Gastroesophageal sphincter (tissue), 4 donors: ENCODE measurements around the gene FOXO6. TPM values are rescaled to one million over a fixed set of nuclear protein-coding genes. Genes with fewer than 3 reads are reported as not detected.

Source experiments
- ATAC-seq: fragments of 150-250 bp; one replicate; pipeline ENCODE4 v1.9.1; 2016; ENCODE audit warnings: mild to moderate bottlenecking, moderate library complexity
- H3K27ac ChIP-seq, 4 donors: fragments of 200-600 bp; sonication (generic) in 3 of 4; 1 replicate in 3 of 4; 2 replicates in 1 of 4; pipeline ENCODE4 v1.5.1; 2016 to 2019
- H3K27me3 ChIP-seq: fragments of 200-600 bp; sonication (generic); one replicate; pipeline ENCODE4 v1.5.1; 2019
- H3K36me3 ChIP-seq, 2 donors: fragments of 200-600 bp; sonication (generic); one replicate each; pipeline ENCODE4 v1.5.1; 2019; ENCODE audit warnings: control low read depth in 1 of 2
- H3K4me1 ChIP-seq, 3 donors: fragments of 200-600 bp; sonication (generic); 1 replicate in 2 of 3; 2 replicates in 1 of 3; pipeline ENCODE4 v1.5.1; 2016 to 2019; ENCODE audit warnings: control low read depth in 2 of 3
- H3K4me3 ChIP-seq, 2 donors: fragments of 200-600 bp; sonication (generic); one replicate each; pipeline ENCODE4 v1.5.1; 2019; ENCODE audit warnings: mild to moderate bottlenecking in 1 of 2, moderate library complexity in 1 of 2
- H3K9me3 ChIP-seq, 3 donors: fragments of 200-600 bp; sonication (generic); one replicate each; pipeline ENCODE4 v1.5.1; 2017 to 2019; ENCODE audit warnings: control low read depth in 2 of 3
- EP300 ChIP-seq: sonication (generic); formaldehyde crosslinking; IDR thresholded peaks from one replicate; pipeline ENCODE4 v1.6.1; 2017; ENCODE audit warnings: antibody characterized with exemption, mild to moderate bottlenecking
- POLR2A ChIP-seq, 2 donors: fragments of 450-650 bp; IDR thresholded peaks; one replicate each; pipeline ENCODE4 v1.6.1; 2017; ENCODE audit warnings: antibody characterized with exemption in 2 of 2, mild to moderate bottlenecking in 2 of 2, moderate library complexity in 1 of 2
- POLR2AphosphoS5 ChIP-seq: sonication (generic); formaldehyde crosslinking; IDR thresholded peaks from one replicate; pipeline ENCODE4 v1.6.1; 2017; ENCODE audit warnings: antibody characterized with exemption
- WGBS, 2 donors: methylation state at CpG; one replicate each; pipeline ENCODE4 v1.1.5; 2018; ENCODE audit warnings: low coverage in 1 of 2; 5-methylcytosine and 5-hydroxymethylcytosine counted together
- total RNA-seq, 4 donors: library from RNA; depleted of rRNA; stranded (reverse); fragments of >200 nt; gene quantifications; one replicate each; pipeline ENCODE4 v1.1.0, GENCODE V29; 2016
- TF ChIP-seq, protein P1 (sequence below), 4 experiments: fragments of 200-600 bp in 2 of 4; fragments of 450-650 bp in 2 of 4; sonication (generic) in 1 of 4; IDR thresholded peaks; one replicate each; pipeline ENCODE4 v1.5.1; 2017 to 2019; ENCODE audit warnings: antibody characterized with exemption in 4 of 4, mild to moderate bottlenecking in 2 of 4, moderate library complexity in 2 of 4

Gene FOXO6
- total RNA-seq, 4 donors from 2014 or later: 0.27 to 2.2 (median 1.9) TPM

DNA sequence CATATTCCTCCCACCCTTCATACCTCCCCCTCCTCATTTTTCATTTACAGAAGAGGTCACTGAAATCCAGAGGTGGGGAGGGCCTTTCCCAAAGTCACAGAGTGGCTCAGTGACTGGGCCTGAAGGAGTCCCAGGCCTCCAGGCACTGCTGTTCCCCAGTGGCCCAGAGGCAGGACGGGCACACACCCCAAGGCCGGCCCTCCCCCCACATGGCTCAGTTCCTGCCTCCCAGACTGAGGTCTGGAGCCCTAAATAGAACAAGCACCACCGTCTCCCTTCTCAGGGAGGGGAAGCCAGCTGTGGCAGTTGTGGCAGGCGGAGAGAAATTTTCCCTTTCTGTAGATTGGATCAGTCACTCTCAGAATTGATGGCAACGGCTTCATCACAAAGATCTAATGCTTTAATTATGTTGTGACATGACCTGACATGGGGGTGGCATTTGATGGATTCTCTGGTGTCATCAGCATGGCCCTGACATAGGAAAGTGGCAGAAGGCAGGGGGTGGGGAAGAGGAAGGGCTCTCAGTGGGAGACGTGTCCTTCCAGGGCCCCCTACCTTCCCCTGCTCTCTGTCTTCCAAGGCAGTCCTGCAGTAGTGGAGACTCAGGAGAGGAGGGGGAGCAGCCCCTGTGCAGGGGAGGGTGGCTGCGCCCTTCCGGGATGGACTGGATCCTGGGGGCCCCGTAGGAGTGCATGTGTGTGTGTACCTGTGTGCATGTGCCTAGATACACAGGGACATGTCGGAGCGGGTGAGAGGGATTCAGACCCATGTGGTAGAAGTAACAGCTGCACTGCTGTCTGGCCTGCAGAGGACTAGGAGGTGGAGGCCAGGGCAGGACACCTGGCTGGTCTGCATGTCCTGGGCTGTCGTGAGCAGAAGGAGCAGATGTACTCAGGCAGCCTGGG lies 41.2 kb upstream of the FOXO6 start:
- Histone ChIP-seq H3K4me1 (peaks cover 0 to 36% (median 8%) of the 10 kb centered on the region in 3 donors), H3K4me3 (no peak overlapping the region), H3K27ac (peak overlapping the region in 2 of 4 donors; percentile 50 to 64), H3K36me3 (no peaks in the 10 kb centered on the region), H3K9me3 (no peaks in the 10 kb centered on the region), H3K27me3 (no peaks in the 10 kb centered on the region)
- ATAC-seq: peak; percentile 50
- TF ChIP-seq POLR2A (IDR thresholded peaks at IDR 0.05): no peak
- TF ChIP-seq, protein P1, sequence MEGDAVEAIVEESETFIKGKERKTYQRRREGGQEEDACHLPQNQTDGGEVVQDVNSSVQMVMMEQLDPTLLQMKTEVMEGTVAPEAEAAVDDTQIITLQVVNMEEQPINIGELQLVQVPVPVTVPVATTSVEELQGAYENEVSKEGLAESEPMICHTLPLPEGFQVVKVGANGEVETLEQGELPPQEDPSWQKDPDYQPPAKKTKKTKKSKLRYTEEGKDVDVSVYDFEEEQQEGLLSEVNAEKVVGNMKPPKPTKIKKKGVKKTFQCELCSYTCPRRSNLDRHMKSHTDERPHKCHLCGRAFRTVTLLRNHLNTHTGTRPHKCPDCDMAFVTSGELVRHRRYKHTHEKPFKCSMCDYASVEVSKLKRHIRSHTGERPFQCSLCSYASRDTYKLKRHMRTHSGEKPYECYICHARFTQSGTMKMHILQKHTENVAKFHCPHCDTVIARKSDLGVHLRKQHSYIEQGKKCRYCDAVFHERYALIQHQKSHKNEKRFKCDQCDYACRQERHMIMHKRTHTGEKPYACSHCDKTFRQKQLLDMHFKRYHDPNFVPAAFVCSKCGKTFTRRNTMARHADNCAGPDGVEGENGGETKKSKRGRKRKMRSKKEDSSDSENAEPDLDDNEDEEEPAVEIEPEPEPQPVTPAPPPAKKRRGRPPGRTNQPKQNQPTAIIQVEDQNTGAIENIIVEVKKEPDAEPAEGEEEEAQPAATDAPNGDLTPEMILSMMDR (IDR thresholded peaks at IDR 0.05): no peak
- TF ChIP-seq POLR2AphosphoS5: no peak
- TF ChIP-seq EP300: no peak
- whole genome bisulfite sequencing, 2 donors: 80 to 87% methylated on average over 1 to 3 of the region's 12 CpGs

DNA sequence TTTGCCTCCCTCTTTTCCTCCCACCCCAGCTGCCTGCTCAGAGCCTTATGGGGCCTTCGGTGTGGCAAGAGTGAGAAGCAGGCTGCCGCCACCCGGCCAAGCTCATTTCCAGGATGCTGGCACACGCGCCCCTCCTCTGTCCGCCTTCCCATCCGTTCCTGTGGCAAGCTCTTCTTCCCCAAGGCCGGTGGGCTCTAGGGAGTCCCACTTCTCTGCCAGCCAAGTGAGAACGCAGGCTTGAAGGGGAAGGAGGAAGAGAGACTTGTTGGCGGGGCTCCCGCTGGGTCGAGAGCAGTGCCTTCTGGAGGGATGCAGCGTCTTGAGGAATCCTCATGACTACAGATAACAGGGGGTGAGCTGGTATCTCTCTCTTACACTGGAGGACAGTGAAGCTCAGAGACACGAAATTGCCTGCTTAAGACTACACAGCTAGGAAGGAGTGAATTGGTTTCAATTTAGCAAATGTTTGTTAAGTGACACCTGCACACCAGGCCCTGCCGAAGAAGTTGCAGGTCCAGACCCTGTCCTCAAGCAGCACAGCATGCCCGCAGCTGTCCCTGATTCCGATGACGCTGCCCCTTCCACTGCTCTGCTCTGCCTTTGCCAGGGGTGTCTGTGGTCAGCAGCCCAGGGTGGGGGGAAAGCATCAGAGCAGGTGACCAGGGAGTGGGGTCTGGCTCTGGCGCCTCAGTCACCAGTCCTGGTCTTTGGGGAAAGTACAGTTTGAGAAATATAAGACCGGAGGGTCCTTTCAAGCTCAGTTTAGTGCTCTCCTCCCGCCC lies 40.1 kb upstream of the FOXO6 start:
- no peaks in the 10 kb centered on the region for H3K9me3 ChIP-seq
- H3K36me3 ChIP-seq: no peaks in the 10 kb centered on the region
- no peaks in the 10 kb centered on the region for H3K27me3 ChIP-seq
- H3K27ac ChIP-seq: no peak overlapping the region
- no peak overlapping the region for H3K4me3 ChIP-seq
- TF ChIP-seq EP300: no peak
- no peak for TF ChIP-seq POLR2A (IDR thresholded peaks at IDR 0.05)
- no peak for TF ChIP-seq POLR2AphosphoS5
- TF ChIP-seq, protein P1 (IDR thresholded peaks at IDR 0.05): no peak
- ATAC-seq: no peak
- WGBS, 2 donors: 94% methylated on average over 9 of the region's 21 CpGs; no CpG with 5 or more reads in 1 of the 2 donors
- peaks cover 0 to 25% (median 8%) of the 10 kb centered on the region in 3 donors for H3K4me1 ChIP-seq

DNA sequence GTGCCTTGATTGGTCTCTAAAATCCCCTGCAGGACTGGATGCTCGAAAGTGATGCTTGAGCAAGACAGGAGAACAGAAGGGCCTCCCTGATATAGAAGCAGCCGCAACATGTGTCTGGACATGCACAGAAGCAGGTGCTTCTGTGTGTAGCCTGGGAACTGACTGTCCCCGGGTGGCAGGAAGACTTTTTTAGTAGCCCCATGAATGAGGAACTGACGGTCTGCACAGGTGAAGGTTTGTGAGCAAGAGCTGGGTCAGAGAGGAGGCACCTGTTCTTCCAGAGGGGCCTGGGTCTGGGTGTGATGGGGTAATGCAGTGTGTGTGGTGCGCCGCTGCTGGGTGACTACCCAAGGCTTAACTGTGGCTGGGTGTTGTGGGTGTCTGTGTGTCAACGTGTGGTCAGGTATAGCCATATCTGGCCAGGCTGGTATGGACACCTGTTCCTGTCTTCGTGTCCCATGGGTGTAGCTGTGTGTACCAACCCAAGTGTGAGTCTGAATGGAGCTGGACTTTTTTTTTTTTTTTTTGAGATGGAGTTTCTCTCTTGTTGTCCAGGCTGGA lies 39.1 kb upstream of the FOXO6 start:
- Histone ChIP-seq H3K36me3 (no peaks in the 10 kb centered on the region), H3K9me3 (no peaks in the 10 kb centered on the region), H3K27me3 (no peaks in the 10 kb centered on the region), H3K4me3 (no peak overlapping the region), H3K27ac (no peak overlapping the region), H3K4me1 (peaks cover 0 to 25% (median 8%) of the 10 kb centered on the region in 3 donors)
- ATAC-seq: no peak
- no peak for TF ChIP-seq POLR2A (IDR thresholded peaks at IDR 0.05)
- TF ChIP-seq EP300: no peak
- TF ChIP-seq POLR2AphosphoS5: no peak
- TF ChIP-seq, protein P1 (IDR thresholded peaks at IDR 0.05): no peak
- WGBS, 2 donors: 91 to 100% methylated on average over 1 to 7 of the region's 8 CpGs

DNA sequence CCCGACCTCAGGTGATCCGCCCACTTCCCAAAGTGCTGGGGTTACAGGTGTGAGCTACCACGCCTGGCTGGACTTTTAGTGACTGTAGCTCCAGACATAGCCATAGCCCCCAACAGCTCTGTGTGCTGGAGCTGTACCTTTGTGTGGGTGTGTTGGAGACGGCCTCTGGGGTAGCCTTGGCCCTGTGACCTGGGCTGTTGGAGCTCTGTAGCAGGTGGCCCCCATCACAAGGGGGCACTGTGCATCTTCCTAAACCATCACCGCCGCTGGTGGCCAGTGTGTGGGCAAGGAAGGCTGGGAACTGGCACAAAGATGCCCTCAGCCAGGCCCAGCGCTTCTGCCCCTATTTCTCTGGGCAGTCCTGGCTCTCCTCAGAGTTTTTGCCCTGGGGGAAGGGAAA lies 38.4 kb upstream of the FOXO6 start:
- no peaks in the 10 kb centered on the region for H3K36me3 ChIP-seq
- H3K27ac ChIP-seq: no peak overlapping the region
- H3K4me1 ChIP-seq: peaks cover 0 to 25% (median 8%) of the 10 kb centered on the region in 3 donors
- TF ChIP-seq POLR2A (IDR thresholded peaks at IDR 0.05) (no peak), POLR2AphosphoS5 (no peak), EP300 (no peak)
- TF ChIP-seq, protein P1 (IDR thresholded peaks at IDR 0.05): peak in 1 of 4 experiments; percentile 34
- no peak for ATAC-seq
- no CpG with 5 or more reads among the region's 7 CpGs for WGBS, 2 donors
- H3K4me3 ChIP-seq: no peak overlapping the region
- no peaks in the 10 kb centered on the region for H3K9me3 ChIP-seq
- no peaks in the 10 kb centered on the region for H3K27me3 ChIP-seq
